Caco-2 (cell line): ENCODE measurements around the gene KLK14. TPM values are rescaled to one million over a fixed set of nuclear protein-coding genes. Genes with fewer than 3 reads are reported as not detected.

ENCODE experiments used
- BruUV-seq: library from RNA; stranded (reverse); fragments of 400-500 nt; replicated peaks from 2 replicates; lab custom pipeline; 2021; lab: Mats Ljungman, UMichigan
- CTCF ChIA-PET: fragments of 300-600 bp; sonication (Branson Sonifier 250); formaldehyde crosslinking; loops from one replicate; lab custom pipeline; 2022; ENCODE audit warnings: antibody characterized with exemption; lab: Charles Lee
- POLR2A ChIA-PET: fragments of 300-600 bp; sonication (Branson Sonifier 250); formaldehyde crosslinking; loops from one replicate; lab custom pipeline; 2022; ENCODE audit warnings: antibody characterized with exemption; lab: Charles Lee
- DNase-seq, 2 experiments: peaks; one replicate each; pipeline versions ENCODE4 v3.0.0 to v3.0.0-alpha.2; 2020 to 2022
- H3K27me3 ChIP-seq: replicated peaks from 2 replicates; pipeline ENCODE4 v1.6.0; 2011; ENCODE audit warnings: low read length; ENCODE audit not compliant: control insufficient read depth, insufficient read depth
- H3K36me3 ChIP-seq: 2 replicates; pipeline ENCODE4 v1.5.1; 2011; ENCODE audit warnings: low read length; ENCODE audit not compliant: control insufficient read depth, insufficient read depth
- H3K4me1 ChIP-seq: fragments of 250-450 bp; sonication (Bioruptor Pico); 2 replicates; pipeline ENCODE4 v1.5.1; 2020; ENCODE audit warnings: mild to moderate bottlenecking
- H3K4me3 ChIP-seq: 2 replicates; pipeline ENCODE4 v1.5.1; 2011; ENCODE audit warnings: low read depth, mild to moderate bottlenecking, control low read depth, low read length
- H3K9me3 ChIP-seq: fragments of 250-450 bp; sonication (Bioruptor Pico); 2 replicates; pipeline ENCODE4 v1.5.1; 2020; ENCODE audit warnings: mild to moderate bottlenecking, moderate library complexity
- H3K27ac Mint-ChIP-seq: one replicate; pipeline ENCODE4 v1.8.0; 2022; ENCODE audit warnings: mixed read lengths; ENCODE audit not compliant: unreplicated experiment
- H3K27me3 Mint-ChIP-seq: one replicate; pipeline ENCODE4 v1.8.0; 2022; ENCODE audit warnings: mixed read lengths; ENCODE audit not compliant: insufficient read depth, unreplicated experiment
- H3K36me3 Mint-ChIP-seq: one replicate; pipeline ENCODE4 v1.8.0; 2022; ENCODE audit warnings: mild to moderate bottlenecking, mixed read lengths; ENCODE audit not compliant: insufficient read depth, unreplicated experiment
- H3K4me1 Mint-ChIP-seq: one replicate; pipeline ENCODE4 v1.8.0; 2022; ENCODE audit warnings: low read depth, mixed read lengths; ENCODE audit not compliant: unreplicated experiment
- H3K4me3 Mint-ChIP-seq: one replicate; pipeline ENCODE4 v1.8.0; 2022; ENCODE audit warnings: mild to moderate bottlenecking, moderate library complexity, mixed read lengths; ENCODE audit not compliant: unreplicated experiment
- H3K9me3 Mint-ChIP-seq: one replicate; pipeline ENCODE4 v1.8.0; 2022; ENCODE audit warnings: mixed read lengths; ENCODE audit not compliant: unreplicated experiment
- intact Hi-C: fragments of 100-400 bp; cut with micrococcal nuclease; formaldehyde crosslinking; loops from one replicate; pipeline ENCODE4 v1.10.0; 2022; ENCODE audit not compliant: unreplicated experiment
- total RNA-seq: library from RNA; stranded (reverse); gene quantifications from 2 replicates; pipeline ENCODE4 v1.2.3, GENCODE V29; 2022
- TF ChIP-seq, protein P1 (sequence below), 2 experiments: fragments of 200-600 bp in 1 of 2; IDR thresholded peaks; 1 replicate in 1 of 2; 2 replicates in 1 of 2; pipeline versions ENCODE4 v1.5.1 to v1.8.0; 2011 to 2022; ENCODE audit warnings: antibody characterized with exemption in 1 of 2, control low read depth in 1 of 2, inconsistent platforms in 1 of 2, low read depth in 1 of 2, low read length in 1 of 2, mild to moderate bottlenecking in 1 of 2, moderate library complexity in 1 of 2; ENCODE audit not compliant: insufficient read depth in 1 of 2, severe bottlenecking in 1 of 2, unreplicated experiment in 1 of 2

Gene KLK14
- total RNA-seq, 1 experiment from 2014 or later = not detected

- Mint-ChIP-seq H3K36me3 (no peaks in the 10 kb centered on the region), H3K27me3 (peaks cover 17% of the 10 kb centered on the region), H3K4me3 (no peak overlapping the region), H3K9me3 (no peaks in the 10 kb centered on the region), H3K27ac (no peak overlapping the region), H3K4me1 (peaks cover 6% of the 10 kb centered on the region)
- POLR2A ChIA-PET = no interaction called here
- H3K9me3 ChIP-seq = no peaks in the 10 kb centered on the region
- H3K4me3 ChIP-seq = no peak overlapping the region
- intact Hi-C loops = no loop called here
- no peaks in the 10 kb centered on the region for H3K27me3 ChIP-seq
- H3K36me3 ChIP-seq = no peaks in the 10 kb centered on the region
- DNase-seq = no peak
- BruUV-seq = no TSS peak
- H3K4me1 ChIP-seq = no peaks in the 10 kb centered on the region
- CTCF ChIA-PET = no interaction called here
- TF ChIP-seq, protein P1, sequence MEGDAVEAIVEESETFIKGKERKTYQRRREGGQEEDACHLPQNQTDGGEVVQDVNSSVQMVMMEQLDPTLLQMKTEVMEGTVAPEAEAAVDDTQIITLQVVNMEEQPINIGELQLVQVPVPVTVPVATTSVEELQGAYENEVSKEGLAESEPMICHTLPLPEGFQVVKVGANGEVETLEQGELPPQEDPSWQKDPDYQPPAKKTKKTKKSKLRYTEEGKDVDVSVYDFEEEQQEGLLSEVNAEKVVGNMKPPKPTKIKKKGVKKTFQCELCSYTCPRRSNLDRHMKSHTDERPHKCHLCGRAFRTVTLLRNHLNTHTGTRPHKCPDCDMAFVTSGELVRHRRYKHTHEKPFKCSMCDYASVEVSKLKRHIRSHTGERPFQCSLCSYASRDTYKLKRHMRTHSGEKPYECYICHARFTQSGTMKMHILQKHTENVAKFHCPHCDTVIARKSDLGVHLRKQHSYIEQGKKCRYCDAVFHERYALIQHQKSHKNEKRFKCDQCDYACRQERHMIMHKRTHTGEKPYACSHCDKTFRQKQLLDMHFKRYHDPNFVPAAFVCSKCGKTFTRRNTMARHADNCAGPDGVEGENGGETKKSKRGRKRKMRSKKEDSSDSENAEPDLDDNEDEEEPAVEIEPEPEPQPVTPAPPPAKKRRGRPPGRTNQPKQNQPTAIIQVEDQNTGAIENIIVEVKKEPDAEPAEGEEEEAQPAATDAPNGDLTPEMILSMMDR (IDR thresholded peaks at IDR 0.05; ENCODE audit: insufficient read depth in 1 of 2, low read depth in 1 of 2, low read length in 1 of 2, severe bottlenecking in 1 of 2, unreplicated experiment in 1 of 2) = no peak
Observed at GRCh38 chr19:51031220-51031879, 51.3 kb downstream of the KLK14 start.

- TF ChIP-seq, protein P1 (IDR thresholded peaks at IDR 0.05; ENCODE audit: insufficient read depth in 1 of 2, low read depth in 1 of 2, low read length in 1 of 2, severe bottlenecking in 1 of 2, unreplicated experiment in 1 of 2) = no peak
- intact Hi-C loops = no loop called here
- Histone ChIP-seq H3K9me3 (no peaks in the 10 kb centered on the region), H3K27me3 (no peaks in the 10 kb centered on the region), H3K36me3 (no peaks in the 10 kb centered on the region), H3K4me1 (no peaks in the 10 kb centered on the region), H3K4me3 (no peak overlapping the region)
- no peak overlapping the region for H3K27ac Mint-ChIP-seq
- peaks cover 6% of the 10 kb centered on the region for H3K4me1 Mint-ChIP-seq
- ChIA-PET CTCF (no interaction called here), POLR2A (no interaction called here)
- H3K27me3 Mint-ChIP-seq = peaks cover 17% of the 10 kb centered on the region
- no TSS peak for BruUV-seq
- H3K9me3 Mint-ChIP-seq = no peaks in the 10 kb centered on the region
- H3K36me3 Mint-ChIP-seq = no peaks in the 10 kb centered on the region
- no peak for DNase-seq
- no peak overlapping the region for H3K4me3 Mint-ChIP-seq
Observed at GRCh38 chr19:51030631-51031030, 52.1 kb downstream of the KLK14 start.

DNA sequence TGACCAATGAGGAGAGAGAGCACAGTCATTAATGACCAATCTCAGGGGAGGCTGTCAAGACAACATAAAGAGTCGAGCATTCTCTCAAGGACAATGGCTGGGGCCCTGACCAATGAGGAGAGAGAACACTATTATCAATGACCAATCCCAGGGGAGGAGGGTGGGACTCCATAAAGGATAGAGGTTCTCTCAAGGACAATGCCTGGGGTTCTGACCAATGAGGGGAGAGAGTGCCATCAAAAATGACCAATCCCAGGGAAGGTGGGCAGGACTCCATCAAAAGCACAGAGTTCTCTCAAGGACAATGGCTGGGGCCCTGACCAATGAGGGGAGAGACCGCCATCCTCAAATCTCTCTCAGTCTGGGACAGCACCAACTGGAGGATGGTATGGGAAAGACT, 53.0 kb downstream of the KLK14 start:
- POLR2A ChIA-PET = no interaction called here
- Histone ChIP-seq H3K36me3 (no peaks in the 10 kb centered on the region), H3K27me3 (no peaks in the 10 kb centered on the region), H3K4me1 (no peaks in the 10 kb centered on the region), H3K9me3 (no peaks in the 10 kb centered on the region), H3K4me3 (no peak overlapping the region)
- H3K36me3 Mint-ChIP-seq = no peaks in the 10 kb centered on the region
- intact Hi-C loops = no loop called here
- no TSS peak for BruUV-seq
- no peak overlapping the region for H3K27ac Mint-ChIP-seq
- peaks cover 4% of the 10 kb centered on the region for H3K4me1 Mint-ChIP-seq
- DNase-seq = no peak
- CTCF ChIA-PET = no interaction called here
- peaks cover 13% of the 10 kb centered on the region for H3K27me3 Mint-ChIP-seq
- TF ChIP-seq, protein P1 (IDR thresholded peaks at IDR 0.05; ENCODE audit: insufficient read depth in 1 of 2, low read depth in 1 of 2, low read length in 1 of 2, severe bottlenecking in 1 of 2, unreplicated experiment in 1 of 2) = no peak
- H3K9me3 Mint-ChIP-seq = no peaks in the 10 kb centered on the region
- H3K4me3 Mint-ChIP-seq = no peak overlapping the region

Other genes with a start within 250 kb of the KLK14 start
- not detected in 2 replicates for gene KLK15, start 249.3 kb downstream of the KLK14 start, total RNA-seq
- gene KLK3, start 228.0 kb downstream of the KLK14 start, total RNA-seq = not detected in 2 replicates
- not detected in 2 replicates for gene KLK2, start 209.4 kb downstream of the KLK14 start, total RNA-seq
- gene KLK4, start 171.5 kb downstream of the KLK14 start, total RNA-seq = not detected in 2 replicates
- gene KLK5, start 129.8 kb downstream of the KLK14 start, total RNA-seq = not detected in 2 replicates
- 1.3 and 1.5 TPM in 2 replicates for gene KLK6, start 113.3 kb downstream of the KLK14 start, total RNA-seq
- not detected in 2 replicates for gene KLK7, start 99.0 kb downstream of the KLK14 start, total RNA-seq
- 1.7 TPM in 1 of 2 replicates, not detected in the other for gene KLK8, start 81.3 kb downstream of the KLK14 start, total RNA-seq
- gene KLK10, start 63.2 kb downstream of the KLK14 start, total RNA-seq = not detected in 2 replicates
- gene KLK11, start 56.3 kb downstream of the KLK14 start, total RNA-seq = not detected in 2 replicates
- not detected in 2 replicates for gene KLK12, start 47.9 kb downstream of the KLK14 start, total RNA-seq
- gene KLK13, start 17.8 kb downstream of the KLK14 start, total RNA-seq = not detected in 2 replicates
- 8.1 and 8.9 TPM in 2 replicates for gene CTU1, start 25.5 kb upstream of the KLK14 start, total RNA-seq
- not detected in 2 replicates for gene SIGLEC9, start 42.0 kb upstream of the KLK14 start, total RNA-seq
- not detected in 2 replicates for gene SIGLEC7, start 59.4 kb upstream of the KLK14 start, total RNA-seq
- not detected in 2 replicates for gene CD33, start 142.2 kb upstream of the KLK14 start, total RNA-seq
- not detected in 2 replicates for gene SIGLECL1, start 168.2 kb upstream of the KLK14 start, total RNA-seq
- not detected in 2 replicates for gene IGLON5, start 228.8 kb upstream of the KLK14 start, total RNA-seq